T-helper 2 cell treated with Interferon-gamma antibody and Interleukin-4, amounts not matched to agents 100 ng/mL and 5 ng/mL, for 36 hours (primary cell): ENCODE data around the gene ZNF512. TPM values are rescaled to one million over a fixed set of nuclear protein-coding genes. Genes with fewer than 3 reads are reported as not detected.
"Not testable (repeated sequence)": the region's sequence is repeated elsewhere in the genome, so short reads cannot be mapped to it uniquely, and the experiment has no call there.

Experiments
- intact Hi-C: fragments of 100-400 bp; cut with micrococcal nuclease; formaldehyde crosslinking; loops from one replicate; pipeline ENCODE4 v1.15.1; 2023
- total RNA-seq: library from RNA; stranded (reverse); gene quantifications from 2 replicates; pipeline ENCODE4 v1.2.3, GENCODE V29; 2022

The ZNF512 gene
- total RNA-seq, 1 donor from 2014 or later = 39.8 TPM

GRCh38 chr2:27582129-27582694, 630 bp upstream of the ZNF512 start:
- intact Hi-C loops = loop anchor here (2.0 to 5.0 kb wide), 5 partner anchors 45 to 810 kb away; partner anchors contain the start of genes CCDC121, FOSL2, GPN1 and GTF3C2

GRCh38 chr2:27583390-27583915, 611 bp downstream of the ZNF512 start:
- intact Hi-C loops = loop anchor here (2.0 to 5.0 kb wide), 5 partner anchors 44 to 809 kb away; partner anchors contain the start of genes CCDC121, FOSL2, GPN1 and GTF3C2

GRCh38 chr2:27584597-27584996, 1.8 kb downstream of the ZNF512 start:
- intact Hi-C loops = loop anchor here (5.0 kb wide), 3 partner anchors 43 to 808 kb away; partner anchors contain the start of genes CCDC121, FOSL2, GPN1 and GTF3C2

- intact Hi-C loops = no loop called here
Measured at GRCh38 chr2:27587025-27587424, 4.2 kb downstream of the ZNF512 start.

- intact Hi-C loops = no loop called here
Measured at GRCh38 chr2:27588308-27588707, 5.5 kb downstream of the ZNF512 start.

- intact Hi-C loops = no loop called here
Measured at GRCh38 chr2:27591745-27592144, 8.9 kb downstream of the ZNF512 start.

GRCh38 chr2:27593240-27593639, 10.4 kb downstream of the ZNF512 start:
- intact Hi-C loops = no loop called here

GRCh38 chr2:27594020-27594703, 11.3 kb downstream of the ZNF512 start:
- intact Hi-C loops = not testable (repeated sequence)

GRCh38 chr2:27595412-27595811, 12.6 kb downstream of the ZNF512 start:
- intact Hi-C loops = not testable (repeated sequence)

- intact Hi-C loops = no loop called here
Measured at GRCh38 chr2:27596627-27597026, 13.8 kb downstream of the ZNF512 start.

GRCh38 chr2:27606611-27607010, 23.8 kb downstream of the ZNF512 start:
- intact Hi-C loops = no loop called here

GRCh38 chr2:27613985-27614384, 31.1 kb downstream of the ZNF512 start:
- intact Hi-C loops = no loop called here

GRCh38 chr2:27615316-27615715, 32.5 kb downstream of the ZNF512 start:
- intact Hi-C loops = no loop called here

GRCh38 chr2:27621524-27621923, 38.7 kb downstream of the ZNF512 start:
- intact Hi-C loops = no loop called here

GRCh38 chr2:27622921-27623384, 40.1 kb downstream of the ZNF512 start:
- intact Hi-C loops = no loop called here

- intact Hi-C loops = loop anchor here (5.0 kb wide), 1 partner anchor 43 kb away; the partner anchor contains the start of gene ZNF512
Measured at GRCh38 chr2:27624943-27625342, 42.1 kb downstream of the ZNF512 start.

GRCh38 chr2:27626323-27626722, 43.5 kb downstream of the ZNF512 start:
- intact Hi-C loops = loop anchor here (5.0 kb wide), 1 partner anchor 44 kb away; the partner anchor contains the start of gene ZNF512

GRCh38 chr2:27626921-27627320, 44.1 kb downstream of the ZNF512 start:
- intact Hi-C loops = loop anchor here (5.0 kb wide), 1 partner anchor 45 kb away; the partner anchor contains the start of gene ZNF512

- intact Hi-C loops = loop anchor here (1.0 to 5.0 kb wide), 5 partner anchors 35 to 258 kb away; partner anchors contain the start of genes EIF2B4, IFT172, NRBP1 and SLC4A1AP
Measured at GRCh38 chr2:27627963-27628766, 45.3 kb downstream of the ZNF512 start.

- intact Hi-C loops = loop anchor here (1.0 to 5.0 kb wide), 5 partner anchors 34 to 259 kb away; partner anchors contain the start of genes EIF2B4, IFT172, NRBP1 and SLC4A1AP
Measured at GRCh38 chr2:27628767-27629709, 46.2 kb downstream of the ZNF512 start, which contains the start of the genes CCDC121 and GPN1. Gene CCDC121 (minus strand): TSS chr2:27629012. CDS start chr2:27627799, 1,213 bp downstream. Gene GPN1 (plus strand): TSS chr2:27629050. CDS start chr2:27629059, 9 bp downstream.
